Measurements from ENCODE around the gene SCN11A. TPM values are rescaled to one million over a fixed set of nuclear protein-coding genes. Genes with fewer than 3 reads are reported as not detected.

The SCN11A gene
- polyA plus RNA-seq, 1 donor from 2014 or later, result 2.2 TPM

DNA sequence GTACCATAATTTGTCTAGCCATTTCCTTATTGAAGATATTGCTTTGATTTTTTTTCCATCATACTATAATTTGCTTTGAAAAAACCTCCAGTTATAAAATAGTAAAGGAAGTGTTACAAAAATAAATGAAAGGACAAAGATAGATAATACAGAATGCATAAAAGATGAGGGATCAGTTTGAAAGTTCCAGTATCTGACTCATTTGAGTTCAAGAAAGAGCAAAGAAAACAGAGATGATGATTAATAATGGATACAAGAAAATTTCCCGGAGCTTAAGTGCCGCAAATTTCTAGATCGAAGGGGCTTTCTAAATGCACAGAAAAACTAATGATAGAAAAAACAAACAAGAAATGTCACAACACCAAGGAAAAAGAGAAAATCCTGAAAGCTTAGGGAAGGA lies 4.4 kb upstream of the SCN11A start:
- H3K4me3 ChIP-seq (ENCODE audit: low read length), result no peak overlapping the region
- H3K36me3 ChIP-seq (ENCODE audit: insufficient read depth, low read length), result peaks cover 4% of the 10 kb centered on the region
- TF ChIP-seq EP300 (conservative IDR thresholded peaks at IDR 0.05; ENCODE audit: poor library complexity, severe bottlenecking) (no peak), RAD21 (conservative IDR thresholded peaks at IDR 0.05) (no peak), TAF1 (IDR thresholded peaks at IDR 0.05; ENCODE audit: low read depth) (no peak), EZH2 (IDR thresholded peaks at IDR 0.05; ENCODE audit: borderline replicate concordance, insufficient read depth, low read length, poor library complexity, severe bottlenecking) (no peak), MXI1 (conservative IDR thresholded peaks at IDR 0.05; ENCODE audit: poor library complexity, severe bottlenecking) (no peak), SMC3 (conservative IDR thresholded peaks at IDR 0.05; ENCODE audit: poor library complexity) (no peak), POLR2AphosphoS5 (IDR thresholded peaks at IDR 0.05) (no peak)
- TF ChIP-seq, protein P1, sequence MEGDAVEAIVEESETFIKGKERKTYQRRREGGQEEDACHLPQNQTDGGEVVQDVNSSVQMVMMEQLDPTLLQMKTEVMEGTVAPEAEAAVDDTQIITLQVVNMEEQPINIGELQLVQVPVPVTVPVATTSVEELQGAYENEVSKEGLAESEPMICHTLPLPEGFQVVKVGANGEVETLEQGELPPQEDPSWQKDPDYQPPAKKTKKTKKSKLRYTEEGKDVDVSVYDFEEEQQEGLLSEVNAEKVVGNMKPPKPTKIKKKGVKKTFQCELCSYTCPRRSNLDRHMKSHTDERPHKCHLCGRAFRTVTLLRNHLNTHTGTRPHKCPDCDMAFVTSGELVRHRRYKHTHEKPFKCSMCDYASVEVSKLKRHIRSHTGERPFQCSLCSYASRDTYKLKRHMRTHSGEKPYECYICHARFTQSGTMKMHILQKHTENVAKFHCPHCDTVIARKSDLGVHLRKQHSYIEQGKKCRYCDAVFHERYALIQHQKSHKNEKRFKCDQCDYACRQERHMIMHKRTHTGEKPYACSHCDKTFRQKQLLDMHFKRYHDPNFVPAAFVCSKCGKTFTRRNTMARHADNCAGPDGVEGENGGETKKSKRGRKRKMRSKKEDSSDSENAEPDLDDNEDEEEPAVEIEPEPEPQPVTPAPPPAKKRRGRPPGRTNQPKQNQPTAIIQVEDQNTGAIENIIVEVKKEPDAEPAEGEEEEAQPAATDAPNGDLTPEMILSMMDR (IDR thresholded peaks at IDR 0.05; ENCODE audit: poor library complexity, severe bottlenecking), result no peak
- TF ChIP-seq, protein P2, sequence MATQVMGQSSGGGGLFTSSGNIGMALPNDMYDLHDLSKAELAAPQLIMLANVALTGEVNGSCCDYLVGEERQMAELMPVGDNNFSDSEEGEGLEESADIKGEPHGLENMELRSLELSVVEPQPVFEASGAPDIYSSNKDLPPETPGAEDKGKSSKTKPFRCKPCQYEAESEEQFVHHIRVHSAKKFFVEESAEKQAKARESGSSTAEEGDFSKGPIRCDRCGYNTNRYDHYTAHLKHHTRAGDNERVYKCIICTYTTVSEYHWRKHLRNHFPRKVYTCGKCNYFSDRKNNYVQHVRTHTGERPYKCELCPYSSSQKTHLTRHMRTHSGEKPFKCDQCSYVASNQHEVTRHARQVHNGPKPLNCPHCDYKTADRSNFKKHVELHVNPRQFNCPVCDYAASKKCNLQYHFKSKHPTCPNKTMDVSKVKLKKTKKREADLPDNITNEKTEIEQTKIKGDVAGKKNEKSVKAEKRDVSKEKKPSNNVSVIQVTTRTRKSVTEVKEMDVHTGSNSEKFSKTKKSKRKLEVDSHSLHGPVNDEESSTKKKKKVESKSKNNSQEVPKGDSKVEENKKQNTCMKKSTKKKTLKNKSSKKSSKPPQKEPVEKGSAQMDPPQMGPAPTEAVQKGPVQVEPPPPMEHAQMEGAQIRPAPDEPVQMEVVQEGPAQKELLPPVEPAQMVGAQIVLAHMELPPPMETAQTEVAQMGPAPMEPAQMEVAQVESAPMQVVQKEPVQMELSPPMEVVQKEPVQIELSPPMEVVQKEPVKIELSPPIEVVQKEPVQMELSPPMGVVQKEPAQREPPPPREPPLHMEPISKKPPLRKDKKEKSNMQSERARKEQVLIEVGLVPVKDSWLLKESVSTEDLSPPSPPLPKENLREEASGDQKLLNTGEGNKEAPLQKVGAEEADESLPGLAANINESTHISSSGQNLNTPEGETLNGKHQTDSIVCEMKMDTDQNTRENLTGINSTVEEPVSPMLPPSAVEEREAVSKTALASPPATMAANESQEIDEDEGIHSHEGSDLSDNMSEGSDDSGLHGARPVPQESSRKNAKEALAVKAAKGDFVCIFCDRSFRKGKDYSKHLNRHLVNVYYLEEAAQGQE (IDR thresholded peaks at IDR 0.05; ENCODE audit: borderline replicate concordance), result no peak
- no peaks in the 10 kb centered on the region for H3K9me3 ChIP-seq (ENCODE audit: low read length)
- H3K4me2 ChIP-seq (ENCODE audit: low read length), result no peak overlapping the region
- H4K20me1 ChIP-seq (ENCODE audit: insufficient read depth), result no peaks in the 10 kb centered on the region
- H3K9me2 ChIP-seq (ENCODE audit: insufficient read depth, low read length), result no peaks in the 10 kb centered on the region
- H3K79me2 ChIP-seq (replicated peaks; ENCODE audit: insufficient read depth, low read length), result peaks cover 78% of the 10 kb centered on the region
- no peaks in the 10 kb centered on the region for H3K27me3 ChIP-seq (ENCODE audit: insufficient read depth, low read depth, low read length)
- H3F3A ChIP-seq (ENCODE audit: insufficient read depth, low read length, poor library complexity, severe bottlenecking), result no peaks in the 10 kb centered on the region
- H2AFZ ChIP-seq (ENCODE audit: low read depth, low read length), result no peak overlapping the region
- no peak overlapping the region for H3K27ac ChIP-seq (ENCODE audit: low read length)
- H3K9ac ChIP-seq (ENCODE audit: low read length), result no peak overlapping the region

DNA sequence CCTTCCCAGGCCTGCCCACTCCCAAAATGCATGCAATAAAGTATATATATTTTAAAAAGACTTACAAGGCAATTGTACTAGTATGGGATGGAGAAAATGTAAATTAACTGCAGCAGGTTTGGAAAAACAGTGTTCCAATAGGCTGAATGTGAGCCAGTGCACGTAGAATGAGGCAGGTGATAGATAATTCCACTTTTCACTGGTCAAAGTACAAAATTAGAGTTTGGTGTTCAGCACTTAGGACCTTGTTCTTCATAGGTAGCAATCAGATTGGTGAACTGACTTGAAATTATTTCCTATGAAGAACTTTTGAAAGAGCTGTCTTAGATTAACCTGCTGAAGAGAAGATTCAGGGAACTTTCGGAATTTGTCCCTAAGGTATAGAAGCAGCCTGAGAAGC lies 2.0 kb upstream of the SCN11A start:
- Histone ChIP-seq H3K9me3 (ENCODE audit: low read length) (no peaks in the 10 kb centered on the region), H3K27ac (ENCODE audit: low read length) (no peak overlapping the region), H3F3A (ENCODE audit: insufficient read depth, low read length, poor library complexity, severe bottlenecking) (no peaks in the 10 kb centered on the region), H3K36me3 (ENCODE audit: insufficient read depth, low read length) (peaks cover 4% of the 10 kb centered on the region), H3K79me2 (replicated peaks; ENCODE audit: insufficient read depth, low read length) (peaks cover 56% of the 10 kb centered on the region), H3K9me2 (ENCODE audit: insufficient read depth, low read length) (no peaks in the 10 kb centered on the region), H3K4me3 (ENCODE audit: low read length) (peak overlapping the region; percentile 87), H4K20me1 (ENCODE audit: insufficient read depth) (no peaks in the 10 kb centered on the region), H3K9ac (ENCODE audit: low read length) (peak overlapping the region; percentile 97), H2AFZ (ENCODE audit: low read depth, low read length) (no peak overlapping the region), H3K27me3 (ENCODE audit: insufficient read depth, low read depth, low read length) (no peaks in the 10 kb centered on the region), H3K4me2 (ENCODE audit: low read length) (peak overlapping the region; percentile 74)
- TF ChIP-seq POLR2AphosphoS5 (IDR thresholded peaks at IDR 0.05) (no peak), EP300 (conservative IDR thresholded peaks at IDR 0.05; ENCODE audit: poor library complexity, severe bottlenecking) (no peak), RAD21 (conservative IDR thresholded peaks at IDR 0.05) (no peak), EZH2 (IDR thresholded peaks at IDR 0.05; ENCODE audit: borderline replicate concordance, insufficient read depth, low read length, poor library complexity, severe bottlenecking) (no peak), TAF1 (IDR thresholded peaks at IDR 0.05; ENCODE audit: low read depth) (no peak), SMC3 (conservative IDR thresholded peaks at IDR 0.05; ENCODE audit: poor library complexity) (no peak), MXI1 (conservative IDR thresholded peaks at IDR 0.05; ENCODE audit: poor library complexity, severe bottlenecking) (no peak)
- TF ChIP-seq, protein P1 (IDR thresholded peaks at IDR 0.05; ENCODE audit: poor library complexity, severe bottlenecking), result no peak
- TF ChIP-seq, protein P2 (IDR thresholded peaks at IDR 0.05; ENCODE audit: borderline replicate concordance), result no peak

Data from neural cell (in vitro differentiated cells).